GM20431 (cell line): ENCODE measurements around the gene DNAJB14.

Experiments used
- in situ Hi-C: fragments of 300-500 bp; cut with MseI, MboI; formaldehyde crosslinking; loops from one replicate; pipeline ENCODE4 v1.15.0; 2020; ENCODE audit warnings: low sequenced_read_pairs; ENCODE audit not compliant: unreplicated experiment

The DNAJB14 gene

DNA sequence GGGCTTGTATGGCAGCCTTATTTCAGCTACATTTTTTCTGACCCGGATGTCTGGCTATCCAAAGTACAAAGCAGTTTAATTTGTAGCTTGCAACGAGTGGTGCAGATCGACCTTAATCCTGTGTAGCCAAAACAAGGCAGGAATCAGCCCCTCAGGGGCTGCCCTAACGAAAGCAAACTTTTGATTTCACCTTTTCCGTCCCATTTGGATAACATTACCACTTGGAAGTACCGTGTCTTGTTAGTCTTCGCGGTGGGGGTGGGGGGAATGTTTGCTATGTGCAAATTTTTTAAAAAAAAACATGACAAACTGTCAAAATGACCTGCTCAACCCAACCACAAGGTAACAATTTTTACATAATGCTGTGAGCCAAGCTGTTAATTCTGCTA is 766 bp upstream of the DNAJB14 start:
- in situ Hi-C loops, result no loop called here

DNA sequence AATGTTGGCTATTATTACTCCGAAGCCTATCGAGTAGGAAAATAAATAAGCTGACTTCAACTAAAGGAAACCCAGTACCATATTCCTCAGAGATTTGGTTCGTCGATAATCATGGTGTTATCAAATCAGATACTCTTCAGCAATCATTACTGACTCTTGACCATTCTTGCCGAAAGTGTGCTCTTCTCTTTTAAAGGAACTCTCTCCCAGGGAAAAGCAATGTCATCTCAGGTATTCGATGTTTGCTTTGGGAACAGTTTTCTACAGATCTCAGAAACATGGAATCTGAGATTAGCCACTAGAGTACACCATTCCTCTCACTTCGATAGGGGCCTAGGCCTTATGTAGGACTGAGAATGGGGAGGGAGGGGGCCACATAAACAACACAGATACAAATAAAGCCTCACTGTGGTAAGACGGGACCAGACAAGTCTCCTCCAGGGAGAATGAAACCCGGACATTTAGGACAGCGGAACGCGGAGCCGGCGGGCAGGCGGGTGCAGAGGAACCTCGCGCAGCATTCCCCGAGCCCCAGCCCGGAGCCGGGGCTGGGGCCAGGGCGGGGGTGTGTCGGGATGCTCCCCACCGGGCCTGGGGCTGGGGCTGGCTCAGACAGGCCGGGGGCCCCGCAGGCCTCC is 581 bp downstream of the DNAJB14 start:
- in situ Hi-C loops, result no loop called here

DNA sequence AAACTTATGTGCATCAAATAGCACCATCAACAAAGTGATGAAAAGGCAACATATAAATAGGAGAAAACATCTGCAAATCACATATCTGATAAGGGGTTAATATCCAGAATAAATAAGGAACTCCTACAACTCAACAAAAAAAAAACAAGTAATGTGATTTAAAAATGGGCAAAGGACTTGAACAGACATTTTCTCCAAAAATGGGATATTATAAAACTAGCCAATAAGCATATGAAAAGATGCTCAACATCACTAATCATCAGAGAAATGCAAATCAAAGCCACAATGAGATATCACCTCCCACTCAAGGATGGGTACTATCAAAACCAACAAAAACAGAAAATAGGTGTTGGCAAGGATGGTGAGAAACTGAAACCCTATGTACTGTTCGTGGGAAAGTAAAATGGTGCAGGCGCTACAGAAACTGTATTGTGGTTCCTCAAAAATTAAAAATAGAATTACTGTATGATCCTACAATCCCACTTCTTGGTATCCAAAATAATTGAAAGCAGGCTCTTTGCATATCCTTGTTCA is 2.4 kb downstream of the DNAJB14 start:
- in situ Hi-C loops, result no loop called here

DNA sequence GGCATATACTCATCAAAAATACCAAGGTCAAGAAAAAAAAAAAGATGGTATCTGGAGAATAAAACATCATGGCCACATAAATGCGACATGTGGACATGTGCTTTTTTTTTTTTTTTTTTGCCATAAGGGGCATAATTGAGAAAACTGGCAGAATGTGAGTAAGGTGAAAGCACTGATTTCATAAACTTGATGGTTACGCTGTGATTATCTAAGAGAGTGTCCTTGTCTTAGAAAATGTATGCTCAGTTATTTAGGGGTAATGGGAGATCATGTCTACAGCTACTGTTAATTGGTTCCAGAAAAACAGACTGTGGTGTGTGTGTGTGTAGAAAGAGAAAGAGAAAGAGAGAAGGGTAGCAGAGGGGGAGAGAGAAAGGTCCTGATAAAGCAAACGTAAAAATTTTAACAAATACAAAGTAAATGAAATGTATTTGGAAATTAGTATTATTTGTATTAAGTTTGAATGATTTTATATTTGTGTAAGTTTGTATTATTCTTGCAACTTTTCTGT is 8.1 kb downstream of the DNAJB14 start:
- in situ Hi-C loops, result no loop called here

DNA sequence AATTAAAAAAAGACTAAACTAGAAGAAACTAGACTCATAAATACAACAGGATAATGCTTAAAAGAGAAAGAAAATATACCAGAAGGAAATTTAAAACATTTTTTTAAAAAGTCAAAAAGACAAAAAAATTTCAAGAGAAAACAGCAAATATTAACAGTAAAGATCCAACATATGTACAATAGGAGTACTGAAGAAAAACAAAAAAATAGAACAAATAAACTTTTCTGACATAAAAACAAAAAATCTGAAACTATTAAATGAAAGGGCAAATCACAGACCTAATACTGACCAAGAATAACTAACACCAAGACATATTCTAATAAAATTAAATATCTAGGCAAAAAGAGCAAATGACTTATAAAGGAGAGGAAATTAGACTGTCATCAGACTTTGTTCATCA is 11.5 kb downstream of the DNAJB14 start:
- in situ Hi-C loops, result no loop called here

DNA sequence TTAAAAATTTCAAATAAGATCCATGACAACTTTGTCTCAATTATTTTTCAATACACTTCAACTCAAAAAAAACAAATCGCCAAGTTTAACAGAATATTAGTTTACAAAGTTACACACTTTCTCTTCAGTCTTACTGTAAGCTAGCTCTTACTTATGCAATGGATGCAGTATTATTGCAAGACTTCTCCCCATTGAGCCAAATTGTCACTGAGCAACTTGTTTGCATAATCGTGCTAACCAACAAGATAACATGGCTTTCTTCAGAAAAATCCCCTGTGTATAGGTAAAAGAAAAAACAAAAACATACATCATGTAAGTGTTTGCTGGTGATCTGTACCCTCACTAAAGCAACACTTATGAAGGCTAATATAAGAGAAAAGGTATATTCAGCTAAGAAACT is 18.9 kb downstream of the DNAJB14 start:
- in situ Hi-C loops, result no loop called here

DNA sequence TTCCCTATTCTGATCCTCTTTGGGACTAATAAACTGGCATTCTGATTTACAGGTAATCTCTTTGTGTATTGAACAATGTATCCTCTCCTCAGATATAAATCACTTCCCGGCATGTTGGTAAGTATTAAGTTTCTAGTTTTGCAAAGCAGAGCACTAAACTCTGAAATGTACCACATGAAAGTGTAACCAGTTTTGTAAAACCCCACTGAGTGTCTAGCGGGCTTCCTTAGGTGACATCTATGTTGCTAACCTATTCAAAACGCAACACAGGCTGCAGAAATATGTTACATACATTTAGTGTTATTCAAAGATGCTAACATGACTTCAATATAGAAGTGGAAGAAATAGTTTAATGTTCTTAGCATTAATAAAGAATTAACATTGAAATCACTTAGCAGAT is 25.2 kb downstream of the DNAJB14 start:
- in situ Hi-C loops, result no loop called here

DNA sequence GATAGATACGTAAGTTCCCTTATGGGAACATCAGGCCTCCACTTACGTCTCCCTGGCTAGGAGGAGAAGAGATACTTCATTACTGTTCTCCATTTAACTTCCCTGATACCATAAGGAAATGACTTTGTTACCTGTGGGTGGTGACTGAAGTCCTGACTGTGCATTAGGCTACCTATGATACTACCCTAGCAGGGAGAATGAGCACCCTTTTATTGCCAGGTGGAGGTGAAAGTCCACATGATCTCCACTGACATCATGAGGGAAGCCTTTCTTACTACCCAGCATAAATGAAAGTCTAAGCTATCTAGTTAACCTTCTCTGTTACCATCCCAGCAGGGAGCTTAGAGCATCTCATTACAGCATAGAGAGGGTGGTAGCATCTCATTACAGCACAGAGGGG is 27.8 kb downstream of the DNAJB14 start:
- in situ Hi-C loops, result no loop called here

DNA sequence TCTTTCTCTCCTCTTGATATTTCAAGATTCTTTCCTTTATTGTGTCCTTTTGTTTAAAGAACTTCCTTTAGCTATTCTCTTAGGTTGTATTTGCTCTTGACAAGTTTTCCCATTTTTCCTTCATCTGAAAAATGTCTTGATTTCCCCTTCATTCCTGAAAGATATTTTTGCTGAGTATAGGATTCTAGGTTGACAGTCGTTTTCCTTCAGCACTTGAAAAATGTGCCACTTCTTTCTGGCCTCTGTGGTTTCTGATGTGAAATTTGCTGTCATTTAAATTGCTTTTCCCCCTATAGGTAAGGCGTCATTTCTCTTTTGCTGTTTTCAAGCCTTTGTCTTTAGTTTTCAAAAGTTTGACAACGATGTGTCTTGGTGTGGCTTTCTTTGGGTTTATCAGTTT is 28.8 kb downstream of the DNAJB14 start:
- in situ Hi-C loops, result no loop called here

DNA sequence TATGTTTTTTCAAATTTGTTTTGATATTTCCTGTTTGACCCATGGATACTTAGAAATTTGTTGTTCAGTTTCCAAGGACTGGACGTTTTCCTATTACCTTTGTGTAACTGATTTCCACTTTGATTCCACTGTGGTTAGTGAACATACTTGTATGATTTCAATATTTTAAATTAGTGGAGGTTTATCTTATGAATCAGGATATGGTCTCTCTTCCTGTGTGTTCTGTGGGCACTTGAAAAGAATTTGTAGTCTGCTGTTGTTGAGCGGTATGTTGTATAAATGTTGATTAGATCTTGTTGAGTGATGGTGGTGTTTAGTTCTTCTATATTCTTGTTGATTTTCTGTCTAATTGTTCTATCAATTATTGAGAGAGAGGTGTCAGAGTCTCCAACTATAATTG is 31.0 kb downstream of the DNAJB14 start:
- in situ Hi-C loops, result no loop called here

DNA sequence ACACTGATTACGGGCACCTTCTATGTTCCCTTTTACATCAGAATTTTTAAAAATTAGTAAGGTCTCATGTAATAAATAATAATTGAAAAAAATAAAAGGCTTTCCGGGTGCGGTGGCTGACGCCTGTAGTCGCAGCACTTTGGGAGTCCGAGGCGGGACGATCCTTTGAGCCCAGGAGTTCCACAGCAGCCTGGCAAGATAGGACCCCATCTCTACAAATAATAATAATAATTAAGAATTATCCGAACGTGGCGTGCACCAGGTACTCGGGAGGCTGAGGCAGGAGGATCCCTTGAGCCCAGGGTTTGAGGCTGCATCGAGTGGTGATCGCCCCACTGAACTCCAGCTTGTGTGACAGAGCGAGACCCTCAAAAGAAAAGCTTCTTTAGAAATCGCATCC is 51.4 kb downstream of the DNAJB14 start:
- in situ Hi-C loops, result no loop called here

DNA sequence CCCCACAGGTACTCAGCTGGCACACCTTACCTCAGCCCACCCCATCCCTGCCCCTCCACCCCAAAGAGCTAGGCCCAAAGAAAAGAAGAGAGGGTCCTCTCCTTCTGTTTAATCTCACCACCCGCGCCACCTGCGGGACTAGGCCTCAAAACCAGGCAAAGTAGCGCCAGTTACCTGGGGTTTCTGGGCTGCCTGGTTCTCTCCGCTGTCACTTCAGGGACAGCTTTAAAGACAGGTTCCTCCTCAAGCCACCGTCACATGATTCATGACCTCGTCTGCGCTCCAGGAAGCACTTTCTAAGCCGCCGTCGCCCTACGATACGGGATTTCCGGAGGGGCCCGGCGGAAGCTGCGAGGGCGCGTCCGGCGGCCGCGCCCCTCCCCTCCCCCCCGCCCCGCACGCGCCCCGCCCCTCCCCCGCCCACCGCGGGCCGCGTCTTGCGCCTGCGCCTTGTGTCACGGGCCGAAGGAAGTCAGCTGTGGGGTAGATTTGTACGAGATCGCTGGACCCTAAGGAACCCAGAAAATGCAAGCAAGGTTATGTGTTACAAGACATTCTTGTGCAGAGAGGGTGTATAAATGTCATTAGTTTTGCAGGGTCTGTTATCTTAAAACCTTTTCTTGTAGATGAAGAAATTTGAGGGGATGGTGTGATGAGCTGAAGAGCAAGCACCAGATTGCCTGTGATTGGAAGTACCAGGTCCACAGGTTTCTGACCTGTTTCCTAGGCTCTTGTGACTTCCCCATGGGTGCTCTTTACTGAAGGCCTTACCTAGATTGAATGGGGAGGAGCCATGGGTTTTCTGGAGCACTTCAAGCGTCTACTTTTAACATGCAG is 52.0 kb downstream of the DNAJB14 start, which contains the start of gene LAMTOR3:
TSS of gene LAMTOR3 (minus strand) at position 267 of the 837 bp plus-strand sequence. CDS start 464 bp downstream, outside the sequence.
- in situ Hi-C loops, result no loop called here

DNA sequence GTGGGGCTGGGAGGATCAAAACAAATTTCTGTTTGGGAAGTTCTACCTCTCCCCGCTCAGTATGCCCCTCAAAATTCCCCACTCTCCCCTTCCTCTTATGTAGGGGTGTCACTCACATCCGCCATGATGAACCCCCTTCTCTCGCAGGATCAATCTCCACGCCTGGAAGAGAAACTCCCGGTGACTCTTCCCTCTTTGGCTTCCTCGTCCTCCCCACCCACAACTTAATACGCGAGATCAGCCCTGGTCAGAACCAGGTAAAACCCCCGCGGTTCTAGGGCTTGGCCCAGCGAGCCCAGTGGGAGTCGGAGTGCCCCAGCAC is 52.6 kb downstream of the DNAJB14 start:
- in situ Hi-C loops, result no loop called here

DNA sequence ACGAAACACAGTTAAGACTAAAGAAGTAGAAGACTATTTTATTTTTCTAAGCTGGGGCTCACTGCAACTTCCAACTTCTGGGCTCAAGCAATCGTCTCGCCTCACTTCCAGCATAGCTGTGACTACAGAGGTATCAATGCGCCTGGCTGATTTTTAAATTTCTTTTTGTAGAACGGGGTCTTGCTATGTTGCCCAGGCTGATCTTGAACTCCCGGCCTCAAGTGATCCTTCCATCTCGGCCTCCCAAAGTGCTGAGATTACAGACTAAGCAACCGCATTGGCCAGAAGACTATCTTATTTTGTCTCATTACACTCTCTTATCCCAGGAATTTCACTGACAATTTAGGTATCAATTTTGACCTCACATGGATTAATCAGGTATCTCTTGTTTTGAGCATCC is 53.4 kb downstream of the DNAJB14 start:
- in situ Hi-C loops, result no loop called here

DNA sequence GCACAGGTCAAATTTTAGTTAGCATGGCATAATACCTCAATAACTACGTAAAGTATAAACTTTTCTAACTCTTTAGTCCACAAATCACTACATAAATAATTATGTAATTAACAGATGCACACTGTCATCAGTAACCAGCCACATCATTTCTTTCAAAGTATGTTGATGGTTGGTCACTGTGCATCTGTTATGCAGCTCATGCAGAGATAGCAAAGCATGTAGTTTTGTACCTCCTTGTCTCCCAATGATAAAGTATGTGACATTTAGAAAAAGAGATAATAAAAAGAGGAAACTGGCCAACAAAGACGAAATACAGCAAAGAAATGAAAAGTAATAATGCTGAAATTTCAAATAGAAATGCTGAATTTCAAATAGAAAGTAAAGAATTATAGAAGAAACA is 55.1 kb downstream of the DNAJB14 start:
- in situ Hi-C loops, result no loop called here

DNA sequence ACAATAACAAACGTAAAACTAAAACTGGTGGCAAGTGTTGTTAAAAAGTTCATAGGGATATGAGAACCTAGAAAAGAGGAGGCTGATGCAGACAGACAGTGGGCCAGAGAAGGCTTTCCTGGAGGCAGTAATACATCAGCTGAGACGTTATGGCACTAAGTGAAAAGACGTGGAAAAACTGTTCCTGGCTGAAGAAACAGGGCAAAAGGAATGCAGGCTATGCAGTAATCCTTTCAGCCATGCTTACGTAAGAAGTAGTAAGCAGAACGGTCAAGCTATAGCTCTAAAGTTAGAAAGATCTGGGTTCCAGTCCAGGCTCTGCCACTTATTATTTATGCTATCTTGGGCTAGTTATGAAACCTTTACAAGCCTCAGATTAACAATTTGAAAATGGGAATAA is 58.6 kb downstream of the DNAJB14 start:
- in situ Hi-C loops, result no loop called here

DNA sequence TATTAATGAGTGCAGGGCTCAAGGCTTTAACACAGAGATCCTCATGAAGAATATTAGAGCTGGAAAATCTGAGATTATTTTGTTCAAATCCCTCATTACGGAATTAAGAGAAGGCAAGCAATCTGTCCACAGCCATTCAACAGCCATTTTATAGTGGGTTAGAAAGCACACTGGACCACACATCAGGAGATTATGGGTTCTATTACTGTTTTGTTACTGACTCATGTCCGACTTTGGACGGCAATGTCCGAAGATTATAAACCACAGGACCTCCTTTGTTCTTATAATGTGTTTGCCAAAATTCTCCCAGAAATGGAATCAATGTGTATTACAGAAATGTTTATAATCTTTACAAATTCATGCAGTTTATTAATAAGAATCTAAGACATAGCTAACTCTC is 60.3 kb downstream of the DNAJB14 start:
- in situ Hi-C loops, result no loop called here

DNA sequence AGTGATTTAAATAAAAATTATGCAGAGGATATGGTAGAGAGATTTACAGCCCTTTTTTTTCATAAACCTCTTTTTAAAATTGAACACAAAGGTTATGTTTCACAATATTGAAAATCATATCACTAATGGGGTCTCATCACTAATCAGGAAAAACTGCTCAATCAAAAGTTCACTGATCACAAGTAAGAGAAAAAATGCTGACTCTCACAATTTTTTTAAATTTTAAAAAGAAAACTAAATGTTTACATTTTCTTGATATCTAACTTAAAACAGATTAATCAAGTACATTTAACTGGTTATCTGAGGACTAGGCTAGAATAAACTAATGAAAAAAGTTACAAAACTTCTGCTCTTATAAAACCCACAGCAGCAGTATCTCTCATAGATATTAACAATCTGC is 60.7 kb downstream of the DNAJB14 start:
- in situ Hi-C loops, result no loop called here

DNA sequence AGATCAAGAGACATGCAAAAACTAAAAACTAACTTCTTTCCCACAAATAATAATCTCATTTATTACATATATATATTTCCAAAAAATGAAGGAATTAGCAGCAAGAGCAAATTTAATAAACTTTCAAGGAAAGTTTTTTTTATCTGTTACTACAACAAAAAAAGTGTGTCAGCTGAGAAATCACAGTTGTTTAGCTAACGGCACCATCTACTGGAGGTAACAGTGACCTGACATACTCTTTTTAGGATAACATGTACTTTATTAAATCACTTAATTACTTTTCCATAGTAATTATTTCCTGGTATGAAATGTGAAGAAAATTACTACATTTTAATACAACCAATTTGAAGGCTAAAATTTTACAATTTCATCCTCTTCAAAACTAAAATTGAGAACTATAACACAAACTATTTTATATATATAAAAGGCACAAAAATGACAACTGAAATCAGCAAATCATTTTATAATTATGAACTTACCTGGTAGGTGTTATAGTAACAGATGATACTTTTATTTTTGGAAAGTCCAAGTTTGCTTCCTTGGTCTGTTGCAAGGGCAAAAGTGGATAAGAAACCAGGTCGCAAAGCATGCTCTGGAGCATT is 61.3 kb downstream of the DNAJB14 start:
- in situ Hi-C loops, result no loop called here

DNA sequence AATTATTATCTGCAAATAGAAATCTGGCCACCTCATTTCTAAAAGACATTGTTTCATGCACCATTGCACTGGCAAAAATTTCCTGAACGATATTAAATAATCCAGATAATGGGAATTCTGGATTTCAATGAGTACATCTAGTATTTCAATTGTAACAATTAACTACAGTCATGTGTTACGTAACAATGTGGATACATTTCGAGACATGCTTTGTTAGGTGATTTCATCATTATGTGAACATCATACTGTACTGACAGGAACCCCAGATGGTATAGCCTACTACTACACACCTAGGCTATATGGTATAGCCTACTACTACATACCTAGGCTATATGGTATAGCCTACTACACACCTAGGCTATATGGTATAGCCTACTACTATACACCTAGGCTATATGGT is 67.0 kb downstream of the DNAJB14 start:
- in situ Hi-C loops, result loop anchor here (10.0 kb wide), 1 partner anchor 65 kb away; the partner anchor contains the start of gene DAPP1

DNA sequence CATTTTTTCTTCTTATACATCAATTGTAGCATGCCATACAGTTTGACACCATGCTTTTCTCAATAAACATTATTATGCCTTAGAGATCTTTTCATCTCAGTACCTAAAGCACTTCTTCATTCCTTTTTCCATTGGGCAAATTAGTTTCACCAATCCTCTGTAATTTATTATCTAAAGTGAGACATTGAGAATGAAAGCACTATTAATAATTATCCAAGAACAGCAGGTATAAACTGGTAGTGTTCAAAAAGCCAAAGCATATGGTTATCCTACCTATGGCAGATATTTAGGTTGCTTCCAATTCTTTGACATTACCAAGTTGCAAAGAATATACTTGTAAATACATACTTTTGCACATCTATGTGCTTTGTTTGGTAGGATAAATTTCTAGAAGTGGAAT is 67.8 kb downstream of the DNAJB14 start:
- in situ Hi-C loops, result loop anchor here (10.0 kb wide), 1 partner anchor 64 kb away; the partner anchor contains the start of gene DAPP1
